Lung (tissue), 16 donors: Measurements from ENCODE around the gene MGAT1. TPM values are rescaled to one million over a fixed set of nuclear protein-coding genes. Genes with fewer than 3 reads are reported as not detected.

ENCODE experiments used
- ATAC-seq: fragments of 200-7000 bp; cut with Tn5 transposase; one replicate; pipeline ENCODE4 v1.9.1; 2020; ENCODE audit warnings: moderate number of reproducible peaks; ENCODE audit not compliant: insufficient read depth, low FRiP score
- DNase-seq, 3 donors: peaks; one replicate each; pipeline ENCODE4 v3.0.0-alpha.2; 2013 to 2017
- H3K27ac ChIP-seq, 2 donors: one replicate each; pipeline ENCODE4 v1.5.1; 2013; ENCODE audit warnings: mild to moderate bottlenecking in 2 of 2, moderate library complexity in 2 of 2, control low read depth in 1 of 2, inconsistent platforms in 1 of 2, low read depth in 1 of 2, low read length in 1 of 2
- H3K27me3 ChIP-seq, 3 donors: one replicate each; pipeline ENCODE4 v1.5.1; 2013; ENCODE audit warnings: low read length in 2 of 3; ENCODE audit not compliant: control insufficient read depth in 3 of 3, insufficient read depth in 3 of 3
- H3K36me3 ChIP-seq, 4 donors: one replicate each; pipeline ENCODE4 v1.5.1; 2013; ENCODE audit warnings: low read length in 4 of 4, mild to moderate bottlenecking in 1 of 4, moderate library complexity in 1 of 4; ENCODE audit not compliant: control insufficient read depth in 4 of 4, insufficient read depth in 4 of 4
- H3K4me1 ChIP-seq, 5 donors: one replicate each; pipeline ENCODE4 v1.5.1; 2013; ENCODE audit warnings: low read length in 5 of 5, mild to moderate bottlenecking in 2 of 5, moderate library complexity in 1 of 5; ENCODE audit not compliant: control insufficient read depth in 5 of 5, insufficient read depth in 5 of 5
- H3K4me3 ChIP-seq: one replicate; pipeline ENCODE4 v1.5.1; 2013; ENCODE audit warnings: mild to moderate bottlenecking, control low read depth, moderate library complexity
- H3K9ac ChIP-seq, 2 donors: one replicate each; pipeline ENCODE4 v1.5.1; 2013; ENCODE audit warnings: low read length in 2 of 2, control low read depth in 1 of 2; ENCODE audit not compliant: insufficient read depth in 1 of 2
- H3K9me3 ChIP-seq, 4 donors: one replicate each; pipeline ENCODE4 v1.5.1; 2013; ENCODE audit warnings: low read length in 3 of 4, mild to moderate bottlenecking in 1 of 4, moderate library complexity in 1 of 4; ENCODE audit not compliant: control insufficient read depth in 4 of 4, insufficient read depth in 3 of 4
- WGBS, 2 donors: extraction: QIAGEN DNeasy Blood & Tissue Kit; methylation state at CpG; one replicate each; pipeline ENCODE4 v1.1.7; 2013; 5-methylcytosine and 5-hydroxymethylcytosine counted together
- long read RNA-seq, 5 donors: transcript quantifications; one replicate each; lab custom pipeline, GENCODE V29; 2026
- polyA plus RNA-seq, 2 donors: library from polyadenylated mRNA; stranded (reverse); fragments of 200-250 nt; gene quantifications; one replicate each; pipeline ENCODE4 v1.2.1, GENCODE V29; 2013
- total RNA-seq, 2 donors: library from RNA; depleted of rRNA in 1 of 2; stranded (reverse); fragments of >200 nt in 1 of 2; gene quantifications; one replicate each; pipeline ENCODE4 v1.2.1, GENCODE V29; 2014 to 2021
- TF ChIP-seq, protein P1 (sequence below): IDR thresholded peaks from 2 replicates; pipeline ENCODE4 v1.5.1; 2012; ENCODE audit warnings: mild to moderate bottlenecking; ENCODE audit errors: control extremely low read depth, extremely low read depth
- donor health status: control.
- donor health status: control.
- donor health status: Bipolar disorder and iron deficiency.
- donor health status: healthy.
- donor health status: DM: yes; HTN: yes; CAD: no.

Gene MGAT1
- total RNA-seq: 100 to 1,000 TPM; 117 to 274 TPM
- polyA plus RNA-seq: 100 to 1,000 TPM; 149 to 415 TPM
- long read RNA-seq, donor 1, transcript MGAT1-201 (2 exons, 2,761 nt): major isoform, 15 of 25 reads
- long read RNA-seq, donor 1, transcript MGAT1-203 (3 exons, 3,077 nt): minor isoform, 7 of 25 reads
- long read RNA-seq, donor 1, partial matches to known transcripts: 0 of 25 reads
- long read RNA-seq, donor 1, other reads (novel, unspliced or antisense): 0 of 25 reads
- long read RNA-seq, donor 2, transcript MGAT1-203 (3 exons, 3,077 nt): minor isoform, 5 of 16 reads
- long read RNA-seq, donor 2, transcript MGAT1-201 (2 exons, 2,761 nt): major isoform, 10 of 16 reads
- long read RNA-seq, donor 2, partial matches to known transcripts: 0 of 16 reads
- long read RNA-seq, donor 2, other reads (novel, unspliced or antisense): 0 of 16 reads
- long read RNA-seq, donor 3, transcript MGAT1-201 (2 exons, 2,761 nt): major isoform, 9 of 16 reads
- long read RNA-seq, donor 3, transcript MGAT1-203 (3 exons, 3,077 nt): minor isoform, 6 of 16 reads
- long read RNA-seq, donor 3, partial matches to known transcripts: 0 of 16 reads
- long read RNA-seq, donor 3, other reads (novel, unspliced or antisense): 0 of 16 reads
- long read RNA-seq, donor 4, transcript MGAT1-201 (2 exons, 2,761 nt): major isoform, 5 of 11 reads
- long read RNA-seq, donor 4, partial matches to known transcripts: 0 of 11 reads
- long read RNA-seq, donor 4, other reads (novel, unspliced or antisense): 0 of 11 reads
- long read RNA-seq, donor 5, transcript MGAT1-203 (3 exons, 3,077 nt): minor isoform, 12 of 40 reads
- long read RNA-seq, donor 5, transcript MGAT1-201 (2 exons, 2,761 nt): major isoform, 24 of 40 reads
- long read RNA-seq, donor 5, partial matches to known transcripts: 0 of 40 reads
- long read RNA-seq, donor 5, other reads (novel, unspliced or antisense): 0 of 40 reads

GRCh38 chr5:180802325-180803180 lies at the start of gene MGAT1:
Gene MGAT1, minus strand, starts transcription at chr5:180802806. Its CDS starts 9,835 bp downstream, at chr5:180792971.
- WGBS, 2 donors: 0 to 1% methylated on average over 59 to 87 of the region's 87 CpGs
- Histone ChIP-seq H3K4me3 (peak within 1 kb of the TSS; percentile 95), H3K9ac (peak within 1 kb of the TSS; percentile 14 to 92), H3K4me1 (peaks cover 25 to 44% (median 33%) of the 10 kb centered on the region in 5 donors), H3K27ac (peak within 1 kb of the TSS; percentile 93 to 98), H3K27me3 (no peaks in the 10 kb centered on the region), H3K36me3 (peaks cover 0 to 16% (median 14%) of the 10 kb centered on the region in 4 donors), H3K9me3 (no peaks in the 10 kb centered on the region)
- peak; percentile 88 for ATAC-seq
- TF ChIP-seq, protein P1, sequence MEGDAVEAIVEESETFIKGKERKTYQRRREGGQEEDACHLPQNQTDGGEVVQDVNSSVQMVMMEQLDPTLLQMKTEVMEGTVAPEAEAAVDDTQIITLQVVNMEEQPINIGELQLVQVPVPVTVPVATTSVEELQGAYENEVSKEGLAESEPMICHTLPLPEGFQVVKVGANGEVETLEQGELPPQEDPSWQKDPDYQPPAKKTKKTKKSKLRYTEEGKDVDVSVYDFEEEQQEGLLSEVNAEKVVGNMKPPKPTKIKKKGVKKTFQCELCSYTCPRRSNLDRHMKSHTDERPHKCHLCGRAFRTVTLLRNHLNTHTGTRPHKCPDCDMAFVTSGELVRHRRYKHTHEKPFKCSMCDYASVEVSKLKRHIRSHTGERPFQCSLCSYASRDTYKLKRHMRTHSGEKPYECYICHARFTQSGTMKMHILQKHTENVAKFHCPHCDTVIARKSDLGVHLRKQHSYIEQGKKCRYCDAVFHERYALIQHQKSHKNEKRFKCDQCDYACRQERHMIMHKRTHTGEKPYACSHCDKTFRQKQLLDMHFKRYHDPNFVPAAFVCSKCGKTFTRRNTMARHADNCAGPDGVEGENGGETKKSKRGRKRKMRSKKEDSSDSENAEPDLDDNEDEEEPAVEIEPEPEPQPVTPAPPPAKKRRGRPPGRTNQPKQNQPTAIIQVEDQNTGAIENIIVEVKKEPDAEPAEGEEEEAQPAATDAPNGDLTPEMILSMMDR: no peak
- DNase-seq: peak; percentile 91 to 93 (median 91)

DNA sequence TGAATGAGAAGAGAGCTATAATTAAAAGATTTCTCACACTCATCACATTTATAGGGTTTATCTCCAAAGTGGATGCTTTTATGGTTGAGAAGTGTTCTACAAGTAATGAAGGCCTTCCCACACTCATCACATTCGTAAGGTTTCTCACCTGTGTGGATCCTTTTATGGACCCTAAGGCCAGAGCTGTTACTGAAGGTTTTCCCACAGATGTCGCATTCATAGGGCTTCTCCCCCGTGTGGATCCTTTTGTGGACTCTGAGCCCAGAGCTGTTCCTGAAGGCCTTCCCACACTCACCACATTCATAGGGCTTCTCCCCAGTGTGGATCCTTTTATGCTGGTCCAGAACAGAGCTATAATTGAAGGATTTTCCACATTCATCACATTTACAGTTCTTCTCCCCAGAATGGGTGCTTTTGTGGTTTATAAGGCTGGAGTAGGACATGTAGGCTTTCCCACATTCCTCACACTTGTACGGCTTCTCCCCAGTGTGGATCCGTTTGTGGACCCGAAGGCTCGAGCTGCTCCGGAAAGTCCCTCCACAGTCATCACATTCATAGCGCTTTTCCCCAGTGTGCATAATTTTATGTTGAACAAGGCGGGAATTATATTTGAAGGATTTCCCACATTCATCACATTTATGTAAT lies 48.0 kb upstream of the MGAT1 start:
- no peak for ATAC-seq
- TF ChIP-seq, protein P1: no peak
- WGBS, 2 donors: 98 to 100% methylated on average over 10 of the region's 10 CpGs
- no peak for DNase-seq
- no peaks in the 10 kb centered on the region for H3K27me3 ChIP-seq
- H3K4me1 ChIP-seq: peaks cover 0 to 3% (median 0%) of the 10 kb centered on the region in 5 donors
- H3K9ac ChIP-seq: no peak overlapping the region
- H3K27ac ChIP-seq: no peak overlapping the region
- peaks cover 0 to 36% (median 15%) of the 10 kb centered on the region in 4 donors for H3K9me3 ChIP-seq
- H3K4me3 ChIP-seq: no peak overlapping the region
- H3K36me3 ChIP-seq: peaks cover 22 to 71% (median 35%) of the 10 kb centered on the region in 4 donors

DNA sequence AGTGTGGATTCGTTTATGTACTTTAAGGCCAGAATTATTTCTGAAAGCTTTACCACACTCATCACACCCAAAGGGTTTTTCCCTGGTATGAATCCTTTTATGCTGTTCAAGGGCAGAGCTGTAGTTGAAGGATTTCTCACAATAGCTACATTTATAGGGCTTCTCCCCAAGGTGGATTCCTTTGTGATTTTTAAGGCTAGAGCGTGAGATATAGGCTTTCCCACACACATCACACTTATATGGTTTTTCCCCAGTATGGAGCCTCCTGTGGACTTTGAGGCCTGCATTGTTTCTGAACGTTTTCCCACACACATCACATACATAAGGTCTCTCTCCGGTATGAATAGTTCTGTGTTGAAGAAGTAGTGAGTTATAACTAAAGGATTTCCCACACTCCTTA lies 47.2 kb upstream of the MGAT1 start:
- Histone ChIP-seq H3K4me3 (no peak overlapping the region), H3K9ac (no peak overlapping the region), H3K4me1 (peaks cover 0 to 3% (median 0%) of the 10 kb centered on the region in 5 donors), H3K9me3 (peaks cover 0 to 36% (median 15%) of the 10 kb centered on the region in 4 donors), H3K36me3 (peaks cover 19 to 66% (median 34%) of the 10 kb centered on the region in 4 donors), H3K27ac (no peak overlapping the region), H3K27me3 (no peaks in the 10 kb centered on the region)
- DNase-seq: no peak
- no peak for ATAC-seq
- TF ChIP-seq, protein P1: no peak
- WGBS, 2 donors: 96 to 97% methylated on average over 4 of the region's 4 CpGs
